Measurements from ENCODE around the gene NKX2-3.

DNA sequence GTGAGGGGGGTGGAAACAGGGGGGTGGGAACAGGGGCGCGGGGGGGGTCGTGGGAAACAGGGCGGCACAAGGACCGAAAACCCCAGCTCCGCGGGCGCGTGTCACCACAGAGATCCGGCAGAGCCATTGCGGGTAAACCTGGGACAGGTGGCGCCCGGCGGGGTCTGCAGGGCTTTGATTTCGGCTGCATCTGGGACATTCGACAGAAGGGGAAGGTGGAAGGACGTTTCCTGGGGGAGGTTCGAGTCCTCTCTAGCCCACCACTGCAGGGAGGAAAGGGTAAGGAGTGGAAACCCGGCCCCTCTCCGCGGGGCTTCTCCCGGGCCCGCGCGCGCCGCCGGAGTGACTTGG is 7.5 kb downstream of the NKX2-3 start:
- TF ChIP-seq PRDM1 (tag by site-specific recombination; IDR thresholded peaks at IDR 0.05) = no peak
- TF ChIP-seq, protein P1, sequence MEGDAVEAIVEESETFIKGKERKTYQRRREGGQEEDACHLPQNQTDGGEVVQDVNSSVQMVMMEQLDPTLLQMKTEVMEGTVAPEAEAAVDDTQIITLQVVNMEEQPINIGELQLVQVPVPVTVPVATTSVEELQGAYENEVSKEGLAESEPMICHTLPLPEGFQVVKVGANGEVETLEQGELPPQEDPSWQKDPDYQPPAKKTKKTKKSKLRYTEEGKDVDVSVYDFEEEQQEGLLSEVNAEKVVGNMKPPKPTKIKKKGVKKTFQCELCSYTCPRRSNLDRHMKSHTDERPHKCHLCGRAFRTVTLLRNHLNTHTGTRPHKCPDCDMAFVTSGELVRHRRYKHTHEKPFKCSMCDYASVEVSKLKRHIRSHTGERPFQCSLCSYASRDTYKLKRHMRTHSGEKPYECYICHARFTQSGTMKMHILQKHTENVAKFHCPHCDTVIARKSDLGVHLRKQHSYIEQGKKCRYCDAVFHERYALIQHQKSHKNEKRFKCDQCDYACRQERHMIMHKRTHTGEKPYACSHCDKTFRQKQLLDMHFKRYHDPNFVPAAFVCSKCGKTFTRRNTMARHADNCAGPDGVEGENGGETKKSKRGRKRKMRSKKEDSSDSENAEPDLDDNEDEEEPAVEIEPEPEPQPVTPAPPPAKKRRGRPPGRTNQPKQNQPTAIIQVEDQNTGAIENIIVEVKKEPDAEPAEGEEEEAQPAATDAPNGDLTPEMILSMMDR (tag by site-specific recombination; IDR thresholded peaks at IDR 0.05) = no peak
- TF ChIP-seq ZNF791 (tag by site-specific recombination; IDR thresholded peaks at IDR 0.05) = no peak
- no peak for TF ChIP-seq ZNF274 (IDR thresholded peaks at IDR 0.05; ENCODE audit: low read length)
- no peak for TF ChIP-seq ZNF274 (tag by site-specific recombination; IDR thresholded peaks at IDR 0.05; ENCODE audit: borderline replicate concordance)
- no peak for TF ChIP-seq ZNF133 (tag by site-specific recombination; IDR thresholded peaks at IDR 0.05)
- TF ChIP-seq YY1 (tag by site-specific recombination; IDR thresholded peaks at IDR 0.05) = no peak
